Natural killer cell (primary cell): ENCODE data around the gene ENSA. TPM values are rescaled to one million over a fixed set of nuclear protein-coding genes. Genes with fewer than 3 reads are reported as not detected.
A peak's percentile ranks its signal among the peaks of the same experiment; 100 is the strongest.

Experiments
- ATAC-seq, 3 donors: fragments of 150-1000 bp in 2 of 3; fragments of 200-7000 bp in 1 of 3; cut with Tn5 transposase; 1 replicate in 1 of 3; 2 replicates in 2 of 3; pipeline ENCODE4 v1.10.0; 2021; ENCODE audit warnings: mild to moderate bottlenecking in 2 of 3, moderate library complexity in 2 of 3
- DNase-seq, 2 donors: peaks; one replicate each; pipeline versions ENCODE4 v3.0.0 to v3.0.0-alpha.2; 2013 to 2021; ENCODE audit warnings: mixed read lengths in 1 of 2
- H3K27ac ChIP-seq: one replicate; pipeline ENCODE4 v1.5.1; 2013; ENCODE audit warnings: mild to moderate bottlenecking, low read length
- H3K27me3 ChIP-seq: one replicate; pipeline ENCODE4 v1.6.1; 2013; ENCODE audit warnings: low read length; ENCODE audit not compliant: control insufficient read depth, insufficient read depth
- H3K36me3 ChIP-seq: one replicate; pipeline ENCODE4 v1.6.1; 2013; ENCODE audit warnings: low read length; ENCODE audit not compliant: control insufficient read depth, insufficient read depth
- H3K4me1 ChIP-seq: one replicate; pipeline ENCODE4 v1.6.1; 2013; ENCODE audit warnings: low read length; ENCODE audit not compliant: control insufficient read depth, insufficient read depth
- H3K4me3 ChIP-seq: one replicate; pipeline ENCODE4 v1.5.1; 2013; ENCODE audit warnings: low read length
- H3K9me3 ChIP-seq: one replicate; pipeline ENCODE4 v1.6.1; 2013; ENCODE audit warnings: low read length; ENCODE audit not compliant: control insufficient read depth, insufficient read depth
- H3K27ac Mint-ChIP-seq, 2 donors: one replicate each; pipeline ENCODE4 v1.8.0; 2022; ENCODE audit warnings: mild to moderate bottlenecking in 2 of 2, mixed read lengths in 2 of 2, moderate library complexity in 1 of 2
- H3K27me3 Mint-ChIP-seq, 2 donors: one replicate each; pipeline ENCODE4 v1.8.0; 2022; ENCODE audit warnings: low read depth in 2 of 2, mixed read lengths in 2 of 2
- H3K36me3 Mint-ChIP-seq: one replicate; pipeline ENCODE4 v1.8.0; 2022; ENCODE audit warnings: mixed read lengths
- H3K4me1 Mint-ChIP-seq, 2 donors: one replicate each; pipeline ENCODE4 v1.8.0; 2022; ENCODE audit warnings: mixed read lengths in 2 of 2
- H3K4me3 Mint-ChIP-seq: one replicate; pipeline ENCODE4 v1.8.0; 2022; ENCODE audit warnings: mild to moderate bottlenecking, moderate library complexity, mixed read lengths
- H3K9me3 Mint-ChIP-seq, 2 donors: one replicate each; pipeline ENCODE4 v1.8.0; 2022; ENCODE audit warnings: mixed read lengths in 2 of 2
- CTCF ChIP-seq: fragments of 200-600 bp; IDR thresholded peaks from one replicate; pipeline ENCODE4 v1.8.0; 2022; ENCODE audit warnings: antibody characterized with exemption
- WGBS: methylation state at CpG from one replicate; pipeline ENCODE4 v1.1.7; 2013; ENCODE audit warnings: missing lambda C conversion rate; ENCODE audit not compliant: insufficient coverage; 5-methylcytosine and 5-hydroxymethylcytosine counted together
- intact Hi-C: fragments of 100-400 bp; cut with micrococcal nuclease; formaldehyde crosslinking; loops from one replicate; pipeline ENCODE4 v1.14.2; 2022
- total RNA-seq, 4 donors: library from RNA; stranded (reverse); fragments of 120-200 nt in 1 of 4; gene quantifications; one replicate each; pipeline versions ENCODE4 v1.2.3 to v1.2.4, GENCODE V29; 2013 to 2022

ENSA gene
- total RNA-seq, 3 donors from 2014 or later (not counting 1 experiment from before 2014, with no cell fraction given): 185 to 228 (median 220) TPM

GRCh38 chr1:150572918-150573647 is 56.3 kb downstream of the ENSA start:
- ATAC-seq: no peak
- H3K27ac ChIP-seq: peak overlapping the region; percentile 53
- 36% methylated on average over 4 of the region's 4 CpGs for WGBS

More at GRCh38 chr1:150572918-150573647, 56.3 kb downstream of the ENSA start:
- Mint-ChIP-seq H3K27ac (peak overlapping the region; percentile 96 to 99), H3K9me3 (no peaks in the 10 kb centered on the region), H3K4me3 (peak overlapping the region; percentile 57), H3K4me1 (peaks cover 74 to 81% of the 10 kb centered on the region in 2 donors), H3K36me3 (peaks cover 34% of the 10 kb centered on the region), H3K27me3 (no peaks in the 10 kb centered on the region)
- Histone ChIP-seq H3K36me3 (peaks cover 62% of the 10 kb centered on the region), H3K4me3 (no peak overlapping the region), H3K9me3 (no peaks in the 10 kb centered on the region), H3K27me3 (no peaks in the 10 kb centered on the region), H3K4me1 (peaks cover 68% of the 10 kb centered on the region)
- peak in 1 of 2 donors; percentile 42 for DNase-seq
- no peak for TF ChIP-seq CTCF
- intact Hi-C loops: loop anchor here (5.0 kb wide), 1 partner anchor 484 kb away; the partner anchor contains the start of gene CDC42SE1

Other genes starting within 250 kb of the ENSA start
- gene TARS2, start 142.2 kb downstream of the ENSA start, total RNA-seq: 10 to 100 TPM; 34.7 to 50.0 (median 44.9) TPM
- gene ECM1, start 121.5 kb downstream of the ENSA start, total RNA-seq: under 1 TPM in 2 of 3 donors, not detected in 1; 0.42 to 0.43 TPM
- not detected for gene FALEC, start 113.9 kb downstream of the ENSA start, total RNA-seq
- gene ADAMTSL4, start 80.2 kb downstream of the ENSA start, total RNA-seq: 1 to 10 TPM; 1.7 to 2.9 (median 2.9) TPM
- gene MCL1, start 50.0 kb downstream of the ENSA start, total RNA-seq: 1,000 to 10,000 TPM in 1 of 3 donors, 100 to 1,000 TPM in 2; 929 to 1,396 (median 938) TPM
- 10 to 100 TPM in 2 of 3 donors, 1 to 10 TPM in 1; 6.2 to 13.6 (median 10.3) TPM for gene GOLPH3L, start 67.5 kb upstream of the ENSA start, total RNA-seq
- under 1 TPM in 2 of 3 donors, not detected in 1; 0.57 to 0.65 TPM for gene HORMAD1, start 91.3 kb upstream of the ENSA start, total RNA-seq
- 100 to 1,000 TPM; 169 to 245 (median 229) TPM for gene CTSS, start 136.2 kb upstream of the ENSA start, total RNA-seq
- 10 to 100 TPM in 1 of 3 donors, 1 to 10 TPM in 2; 9.1 to 11.0 (median 9.1) TPM for gene CTSK, start 178.6 kb upstream of the ENSA start, total RNA-seq
- gene ARNT, start 247.0 kb upstream of the ENSA start, total RNA-seq: 10 to 100 TPM; 34.0 to 41.4 (median 38.2) TPM